ENCODE data around the gene CDX2. TPM values are rescaled to one million over a fixed set of nuclear protein-coding genes. Genes with fewer than 3 reads are reported as not detected.

The CDX2 gene
- total RNA-seq, 1 donor from 2014 or later, result not detected

GRCh38 chr13:27928353-27928804 is 40.7 kb downstream of the CDX2 start:
- no peak for DNase-seq

GRCh38 chr13:27927444-27928352 is 41.4 kb downstream of the CDX2 start:
- no peak for DNase-seq

DNA sequence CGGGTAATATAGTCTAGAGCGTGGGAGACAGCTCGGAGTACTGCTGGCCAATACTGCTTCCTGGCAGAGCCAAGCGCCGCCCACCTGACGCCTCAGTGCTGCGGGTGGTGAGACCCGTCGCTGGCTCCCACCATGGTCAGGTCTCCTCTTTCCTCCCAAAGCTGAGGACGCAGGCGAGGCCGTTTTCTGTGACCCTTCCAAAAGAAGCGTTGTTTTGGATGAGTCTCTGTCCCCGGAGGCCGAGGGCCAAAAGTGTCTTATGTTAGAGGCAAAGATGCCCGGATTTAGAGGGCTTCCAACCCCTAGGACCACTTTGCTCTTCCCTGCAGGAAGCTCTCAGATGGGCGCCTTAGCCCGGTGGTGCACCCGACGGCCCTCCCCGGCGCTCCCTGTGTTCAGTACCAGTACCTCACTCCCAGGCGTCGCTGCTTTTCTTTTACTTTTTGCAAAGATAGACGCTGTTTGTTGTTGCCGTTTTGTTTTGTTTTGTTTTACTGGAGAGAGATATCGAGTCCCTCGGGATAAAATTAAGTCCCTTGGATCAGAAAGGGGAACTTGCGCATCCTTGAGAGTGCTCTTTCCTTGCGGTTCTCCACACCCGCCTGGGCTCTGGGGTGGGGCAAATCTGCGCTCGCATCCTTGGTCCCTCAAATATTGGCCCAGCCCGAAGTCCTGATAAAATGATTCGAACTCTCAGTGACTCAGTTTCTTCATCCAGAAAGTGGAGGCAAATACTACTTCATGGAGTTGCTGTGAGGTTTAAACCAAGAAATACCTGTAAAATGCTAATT is 42.3 kb downstream of the CDX2 start:
- DNase-seq, result no peak

DNA sequence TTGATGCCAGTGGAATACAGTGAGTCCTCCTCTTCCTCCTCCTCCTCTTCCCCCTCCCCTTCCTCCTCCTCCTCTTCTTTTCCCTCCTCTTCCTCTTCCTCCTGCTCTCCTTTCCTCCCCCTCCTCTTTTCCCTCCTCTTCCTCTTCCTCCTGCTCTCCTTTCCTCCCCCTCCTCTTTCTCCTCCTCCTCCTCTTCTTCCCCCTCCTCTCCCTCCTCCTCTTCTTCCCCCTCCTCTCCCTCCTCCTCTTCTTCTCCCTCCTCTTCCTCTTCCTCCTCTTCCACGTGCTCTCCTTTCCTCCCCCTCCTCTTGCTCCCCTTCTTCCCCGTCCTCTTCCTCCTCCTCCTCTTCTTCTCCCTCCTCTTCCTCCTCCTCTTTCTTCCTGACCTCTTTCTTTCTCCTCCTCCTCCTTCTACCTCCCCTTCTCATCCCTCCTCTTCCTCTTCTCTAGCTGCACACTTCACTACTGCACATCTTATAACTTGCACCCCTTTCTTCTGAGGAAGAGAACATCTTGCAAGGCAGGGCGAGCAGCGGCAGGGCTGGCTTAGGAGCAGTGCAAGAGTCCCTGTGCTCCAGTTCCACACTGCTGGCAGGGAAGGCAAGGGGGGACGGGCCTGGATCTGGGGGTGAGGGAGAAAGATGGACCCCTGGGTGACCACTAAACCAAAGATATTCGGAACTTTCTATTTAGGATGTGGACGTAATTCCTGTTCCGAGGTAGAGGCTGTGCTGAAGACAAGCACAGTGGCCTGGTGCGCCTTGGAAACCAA is 43.7 kb downstream of the CDX2 start:
- no peak for DNase-seq

DNA sequence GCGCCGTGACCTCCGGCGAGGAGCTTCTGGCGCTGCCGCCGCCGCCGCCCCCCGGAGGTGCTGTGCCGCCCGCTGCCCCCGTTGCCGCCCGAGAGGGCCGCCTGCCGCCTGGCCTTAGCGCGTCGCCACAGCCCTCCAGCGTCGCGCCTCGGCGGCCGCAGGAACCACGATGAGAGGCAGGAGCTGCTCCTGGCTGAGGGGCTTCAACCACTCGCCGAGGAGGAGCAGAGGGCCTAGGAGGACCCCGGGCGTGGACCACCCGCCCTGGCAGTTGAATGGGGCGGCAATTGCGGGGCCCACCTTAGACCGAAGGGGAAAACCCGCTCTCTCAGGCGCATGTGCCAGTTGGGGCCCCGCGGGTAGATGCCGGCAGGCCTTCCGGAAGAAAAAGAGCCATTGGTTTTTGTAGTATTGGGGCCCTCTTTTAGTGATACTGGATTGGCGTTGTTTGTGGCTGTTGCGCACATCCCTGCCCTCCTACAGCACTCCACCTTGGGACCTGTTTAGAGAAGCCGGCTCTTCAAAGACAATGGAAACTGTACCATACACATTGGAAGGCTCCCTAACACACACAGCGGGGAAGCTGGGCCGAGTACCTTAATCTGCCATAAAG is 44.5 kb downstream of the CDX2 start:
- DNase-seq, result no peak

DNA sequence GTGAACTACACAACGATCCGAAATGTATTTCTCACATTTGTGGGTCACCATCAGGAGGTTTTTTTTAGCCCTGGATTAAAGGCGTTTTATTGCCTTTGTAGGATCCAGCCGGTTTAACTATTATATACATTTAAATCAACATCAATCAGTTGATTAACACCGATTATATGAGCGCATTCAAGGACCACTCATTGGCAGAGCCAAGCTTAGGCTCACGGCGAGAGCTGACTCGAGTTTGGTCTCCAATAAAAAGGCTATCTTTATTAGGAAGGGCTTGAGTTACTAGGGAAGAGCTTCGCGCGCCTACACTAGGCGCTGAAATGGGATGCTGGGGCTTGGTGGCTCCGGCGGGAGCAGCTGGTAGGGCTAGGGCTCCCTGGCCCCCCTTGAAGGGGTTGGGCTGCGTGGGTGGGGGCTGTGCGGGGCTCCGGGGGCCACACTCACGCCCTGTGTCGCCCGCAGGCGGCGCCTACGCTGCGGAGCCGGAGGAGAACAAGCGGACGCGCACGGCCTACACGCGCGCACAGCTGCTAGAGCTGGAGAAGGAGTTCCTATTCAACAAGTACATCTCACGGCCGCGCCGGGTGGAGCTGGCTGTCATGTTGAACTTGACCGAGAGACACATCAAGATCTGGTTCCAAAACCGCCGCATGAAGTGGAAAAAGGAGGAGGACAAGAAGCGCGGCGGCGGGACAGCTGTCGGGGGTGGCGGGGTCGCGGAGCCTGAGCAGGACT is 45.2 kb downstream of the CDX2 start:
- DNase-seq, result no peak

DNA sequence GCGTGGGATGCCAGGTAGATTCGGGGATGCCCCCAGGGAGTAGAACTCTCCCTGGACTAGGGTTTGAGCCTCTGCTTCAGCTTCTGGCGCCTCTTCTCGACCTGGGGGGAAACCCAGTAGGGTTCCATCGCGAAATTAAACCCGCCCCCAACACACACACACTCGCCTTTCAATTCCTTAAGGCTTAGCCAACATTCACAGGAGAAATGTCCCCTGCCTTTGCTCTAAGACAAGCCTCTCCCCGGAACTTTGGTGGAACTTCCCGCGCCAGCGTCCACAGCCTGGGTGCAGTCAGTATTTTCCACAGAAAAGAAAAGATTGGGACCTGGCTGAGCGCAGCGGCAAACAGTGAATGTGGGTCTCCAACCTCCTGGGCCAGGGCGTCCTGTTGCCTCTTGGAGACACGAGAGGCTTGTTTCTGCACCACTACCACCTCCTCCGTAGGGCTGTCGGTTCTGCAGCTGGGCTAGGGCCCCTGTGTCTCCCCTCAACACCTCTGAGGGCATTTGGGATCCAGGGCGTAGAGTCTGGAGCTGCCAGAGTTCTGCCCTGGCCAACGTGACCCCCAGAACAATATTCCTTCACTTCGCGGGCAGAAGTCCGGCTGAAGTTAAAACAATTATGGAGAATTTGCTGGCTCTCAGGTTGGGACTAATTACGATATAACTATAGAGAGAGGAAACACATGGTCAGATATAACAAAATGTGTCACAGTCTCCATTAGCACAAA is 46.1 kb downstream of the CDX2 start:
- no peak for DNase-seq

DNA sequence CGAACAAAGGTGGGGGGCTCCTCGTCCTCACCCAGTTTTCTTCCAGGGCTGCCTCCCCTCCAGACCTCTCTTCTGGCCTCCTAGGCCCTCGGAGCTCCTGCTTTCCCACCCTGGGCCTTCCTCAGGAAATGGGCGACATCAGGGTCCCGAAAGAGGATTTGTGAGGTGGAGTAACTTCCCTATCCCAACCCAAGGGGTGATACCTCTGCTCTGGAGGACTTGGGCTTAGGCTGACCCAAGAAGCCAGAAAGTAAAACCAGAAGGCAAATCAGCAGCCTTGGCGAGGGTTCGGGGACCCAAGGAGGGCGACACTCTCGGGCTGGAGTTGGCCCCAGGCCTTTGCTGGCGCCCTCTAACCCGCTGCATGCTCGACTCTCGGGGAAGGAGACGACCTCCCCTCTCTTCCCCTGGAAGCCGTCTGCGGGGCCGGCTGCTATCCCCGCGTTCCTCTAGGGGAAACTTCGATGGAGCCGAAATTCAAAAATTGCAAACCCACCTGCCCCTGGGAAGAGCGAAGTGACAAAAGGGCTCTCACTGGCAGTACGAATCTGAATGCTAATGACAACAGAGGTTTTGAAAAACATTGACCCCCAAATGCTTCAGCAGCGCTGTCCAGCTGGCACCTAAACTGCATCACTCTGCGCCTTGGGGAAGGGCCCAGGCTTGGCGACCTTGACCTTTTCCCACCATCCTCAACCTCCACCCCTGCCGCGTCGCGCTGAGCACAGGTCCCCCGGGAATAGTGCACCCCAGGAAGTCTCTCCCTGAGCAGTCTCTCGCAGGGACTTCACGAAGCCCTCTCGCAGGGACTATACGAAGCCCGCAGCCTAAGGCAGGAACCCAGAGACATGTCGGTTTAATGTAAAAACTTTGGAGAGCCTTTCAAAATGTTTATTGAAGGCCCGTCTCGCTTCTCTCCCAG is 46.9 kb downstream of the CDX2 start:
- DNase-seq, result no peak

- no peak for DNase-seq
Observed at GRCh38 chr13:27921421-27921960, 47.6 kb downstream of the CDX2 start.

- no peak for DNase-seq
Observed at GRCh38 chr13:27920677-27921420, 48.3 kb downstream of the CDX2 start.

- DNase-seq, result no peak
Observed at GRCh38 chr13:27919934-27920676, 49.0 kb downstream of the CDX2 start, which contains the start of gene PDX1. TSS of gene PDX1 (plus strand) at chr13:27920000. CDS start at chr13:27920139, 139 bp downstream.

DNA sequence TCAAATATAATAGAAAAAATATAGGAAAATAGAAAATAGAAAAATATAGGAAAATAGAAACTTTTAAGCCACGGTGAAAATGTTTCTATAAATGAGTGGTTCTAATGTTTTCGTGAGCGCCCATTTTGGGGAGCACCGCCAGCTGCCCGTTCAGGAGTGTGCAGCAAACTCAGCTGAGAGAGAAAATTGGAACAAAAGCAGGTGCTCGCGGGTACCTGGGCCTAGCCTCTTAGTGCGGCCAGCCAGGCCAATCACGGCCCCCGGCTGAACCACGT is 49.5 kb downstream of the CDX2 start:
- no peak for DNase-seq

GRCh38 chr13:27918918-27919658 is 50.0 kb downstream of the CDX2 start:
- DNase-seq, result no peak

GRCh38 chr13:27918041-27918917 is 50.8 kb downstream of the CDX2 start:
- no peak for DNase-seq

- no peak for DNase-seq
Observed at GRCh38 chr13:27917121-27917947, 51.8 kb downstream of the CDX2 start.
